DND-41 (cell line): ENCODE measurements around the gene ZNF528.

ENCODE experiments used
- EZH2 ChIP-seq: IDR thresholded peaks from 3 replicates; pipeline ENCODE4 v1.6.1; 2012; ENCODE audit warnings: borderline replicate concordance, low read depth, mild to moderate bottlenecking, moderate library complexity, low read length, inconsistent platforms; ENCODE audit not compliant: severe bottlenecking
- TF ChIP-seq, protein P1 (sequence below): IDR thresholded peaks from 2 replicates; pipeline ENCODE4 v1.5.1; 2012; ENCODE audit warnings: borderline replicate concordance, low read length, moderate library complexity, mild to moderate bottlenecking; ENCODE audit not compliant: poor library complexity, severe bottlenecking; ENCODE audit errors: extremely low read depth

- TF ChIP-seq, protein P1, sequence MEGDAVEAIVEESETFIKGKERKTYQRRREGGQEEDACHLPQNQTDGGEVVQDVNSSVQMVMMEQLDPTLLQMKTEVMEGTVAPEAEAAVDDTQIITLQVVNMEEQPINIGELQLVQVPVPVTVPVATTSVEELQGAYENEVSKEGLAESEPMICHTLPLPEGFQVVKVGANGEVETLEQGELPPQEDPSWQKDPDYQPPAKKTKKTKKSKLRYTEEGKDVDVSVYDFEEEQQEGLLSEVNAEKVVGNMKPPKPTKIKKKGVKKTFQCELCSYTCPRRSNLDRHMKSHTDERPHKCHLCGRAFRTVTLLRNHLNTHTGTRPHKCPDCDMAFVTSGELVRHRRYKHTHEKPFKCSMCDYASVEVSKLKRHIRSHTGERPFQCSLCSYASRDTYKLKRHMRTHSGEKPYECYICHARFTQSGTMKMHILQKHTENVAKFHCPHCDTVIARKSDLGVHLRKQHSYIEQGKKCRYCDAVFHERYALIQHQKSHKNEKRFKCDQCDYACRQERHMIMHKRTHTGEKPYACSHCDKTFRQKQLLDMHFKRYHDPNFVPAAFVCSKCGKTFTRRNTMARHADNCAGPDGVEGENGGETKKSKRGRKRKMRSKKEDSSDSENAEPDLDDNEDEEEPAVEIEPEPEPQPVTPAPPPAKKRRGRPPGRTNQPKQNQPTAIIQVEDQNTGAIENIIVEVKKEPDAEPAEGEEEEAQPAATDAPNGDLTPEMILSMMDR: no peak
- no peak for TF ChIP-seq EZH2
Measured at GRCh38 chr19:52442179-52442578, 44.5 kb downstream of the ZNF528 start.
